Testis (tissue), 3 donors: ENCODE measurements around the gene PEAR1. TPM values are rescaled to one million over a fixed set of nuclear protein-coding genes. Genes with fewer than 3 reads are reported as not detected.

Source experiments
- DNase-seq: peaks from one replicate; pipeline ENCODE4 v3.0.0-alpha.2; 2019
- H3K27ac ChIP-seq, 2 donors: fragments of 200-600 bp; sonication (generic); one replicate each; pipeline ENCODE4 v1.5.1; 2019
- H3K27me3 ChIP-seq: fragments of 200-600 bp; sonication (generic); one replicate; pipeline ENCODE4 v1.5.1; 2019
- H3K36me3 ChIP-seq: fragments of 200-600 bp; sonication (generic); one replicate; pipeline ENCODE4 v1.5.1; 2017; ENCODE audit warnings: low read depth; ENCODE audit errors: missing control alignments
- H3K4me1 ChIP-seq: fragments of 200-600 bp; sonication (generic); one replicate; pipeline ENCODE4 v1.5.1; 2019
- H3K4me3 ChIP-seq, 2 donors: fragments of 200-600 bp; sonication (generic); one replicate each; pipeline ENCODE4 v1.5.1; 2017 to 2019
- H3K9me3 ChIP-seq: fragments of 200-600 bp; sonication (generic); one replicate; pipeline ENCODE4 v1.5.1; 2017
- POLR2A ChIP-seq: fragments of 450-650 bp; IDR thresholded peaks from one replicate; pipeline ENCODE4 v1.6.1; 2017; ENCODE audit warnings: antibody characterized with exemption, mild to moderate bottlenecking, moderate library complexity
- WGBS, 2 donors: methylation state at CpG; one replicate each; pipeline ENCODE4 v1.1.5; 2018; 5-methylcytosine and 5-hydroxymethylcytosine counted together
- intact Hi-C: fragments of 100-400 bp; cut with DNase I; formaldehyde crosslinking; loops from one replicate; pipeline ENCODE4 v1.15.1; 2023; ENCODE audit warnings: low total_unique reads
- polyA plus RNA-seq: library from polyadenylated mRNA; stranded (reverse); fragments of 350-450 nt; fragmentation: Illumina TruSeq; extraction: RNeasy Lipid Tissue Mini Kit (QIAGEN cat#74804); gene quantifications from one replicate; pipeline ENCODE4 v1.2.3, GENCODE V29; 2014; ENCODE audit warnings: low read depth, low replicate concordance; ENCODE audit not compliant: insufficient read depth
- total RNA-seq, 2 donors: library from RNA; depleted of rRNA; stranded (reverse); fragments of >200 nt; gene quantifications; one replicate each; pipeline ENCODE4 v1.2.3, GENCODE V29; 2016
- TF ChIP-seq, protein P1 (sequence below), 3 experiments: fragments of 450-650 bp in 2 of 3; fragments of 200-600 bp in 1 of 3; sonication (generic) in 1 of 3; IDR thresholded peaks; one replicate each; pipeline ENCODE4 v1.5.1; 2016 to 2019; ENCODE audit warnings: antibody characterized with exemption in 3 of 3, mild to moderate bottlenecking in 2 of 3, moderate library complexity in 1 of 3

The PEAR1 gene
- total and polyA plus RNA-seq, 3 donors from 2014 or later: 10.5 to 13.8 (median 13.8) TPM

DNA sequence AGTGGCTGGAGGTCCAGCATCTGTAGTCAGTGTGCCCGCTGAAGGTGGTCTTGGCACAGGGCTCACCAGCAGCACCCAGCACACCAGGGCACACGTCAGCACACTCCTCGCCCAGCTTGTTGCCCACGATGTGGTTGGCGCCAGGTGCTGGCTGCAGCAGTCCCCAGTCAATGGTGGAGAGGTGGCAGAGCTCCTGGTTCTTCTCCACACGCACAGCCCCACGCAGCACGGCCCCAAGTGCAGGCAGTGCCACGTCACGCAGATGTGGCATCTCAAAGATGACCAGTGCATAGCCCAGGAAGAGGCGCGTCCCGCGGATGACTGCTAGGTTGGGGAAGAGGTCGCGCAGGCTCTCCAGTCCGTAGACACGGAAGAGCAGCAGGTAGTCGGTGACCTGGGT is 39.8 kb upstream of the PEAR1 start:
- H3K4me3 ChIP-seq: no peak overlapping the region
- TF ChIP-seq, protein P1, sequence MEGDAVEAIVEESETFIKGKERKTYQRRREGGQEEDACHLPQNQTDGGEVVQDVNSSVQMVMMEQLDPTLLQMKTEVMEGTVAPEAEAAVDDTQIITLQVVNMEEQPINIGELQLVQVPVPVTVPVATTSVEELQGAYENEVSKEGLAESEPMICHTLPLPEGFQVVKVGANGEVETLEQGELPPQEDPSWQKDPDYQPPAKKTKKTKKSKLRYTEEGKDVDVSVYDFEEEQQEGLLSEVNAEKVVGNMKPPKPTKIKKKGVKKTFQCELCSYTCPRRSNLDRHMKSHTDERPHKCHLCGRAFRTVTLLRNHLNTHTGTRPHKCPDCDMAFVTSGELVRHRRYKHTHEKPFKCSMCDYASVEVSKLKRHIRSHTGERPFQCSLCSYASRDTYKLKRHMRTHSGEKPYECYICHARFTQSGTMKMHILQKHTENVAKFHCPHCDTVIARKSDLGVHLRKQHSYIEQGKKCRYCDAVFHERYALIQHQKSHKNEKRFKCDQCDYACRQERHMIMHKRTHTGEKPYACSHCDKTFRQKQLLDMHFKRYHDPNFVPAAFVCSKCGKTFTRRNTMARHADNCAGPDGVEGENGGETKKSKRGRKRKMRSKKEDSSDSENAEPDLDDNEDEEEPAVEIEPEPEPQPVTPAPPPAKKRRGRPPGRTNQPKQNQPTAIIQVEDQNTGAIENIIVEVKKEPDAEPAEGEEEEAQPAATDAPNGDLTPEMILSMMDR (IDR thresholded peaks at IDR 0.05): no peak
- TF ChIP-seq POLR2A: no peak
- no peaks in the 10 kb centered on the region for H3K9me3 ChIP-seq
- intact Hi-C loops: no loop called here
- H3K27ac ChIP-seq: no peak overlapping the region
- 96% methylated on average over 19 of the region's 19 CpGs; no CpG with 5 or more reads in 1 of the 2 donors for WGBS, 2 donors
- no peaks in the 10 kb centered on the region for H3K36me3 ChIP-seq
- no peak for DNase-seq
- no peaks in the 10 kb centered on the region for H3K27me3 ChIP-seq
- peaks cover 16% of the 10 kb centered on the region for H3K4me1 ChIP-seq

DNA sequence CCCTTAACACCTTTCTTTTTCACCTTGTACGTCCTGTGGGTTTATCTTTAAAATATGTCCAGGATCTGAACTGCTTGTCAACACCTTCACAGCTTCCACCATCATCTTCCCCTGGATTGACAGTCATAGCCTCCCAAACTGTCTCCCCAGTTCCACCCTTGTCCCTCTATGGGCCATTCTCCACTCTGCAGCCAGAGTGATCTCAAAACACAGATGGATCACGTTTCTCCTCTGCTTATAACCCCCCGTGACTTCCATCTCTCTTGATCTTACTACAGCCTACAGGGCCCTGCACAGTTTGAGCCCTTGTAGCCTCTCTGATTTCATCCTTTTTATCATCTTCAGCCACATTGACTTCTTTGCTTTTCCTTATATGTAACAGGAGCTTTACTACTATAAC is 38.9 kb upstream of the PEAR1 start:
- 75 to 79% methylated on average over 3 of the region's 3 CpGs for WGBS, 2 donors
- intact Hi-C loops: no loop called here

DNA sequence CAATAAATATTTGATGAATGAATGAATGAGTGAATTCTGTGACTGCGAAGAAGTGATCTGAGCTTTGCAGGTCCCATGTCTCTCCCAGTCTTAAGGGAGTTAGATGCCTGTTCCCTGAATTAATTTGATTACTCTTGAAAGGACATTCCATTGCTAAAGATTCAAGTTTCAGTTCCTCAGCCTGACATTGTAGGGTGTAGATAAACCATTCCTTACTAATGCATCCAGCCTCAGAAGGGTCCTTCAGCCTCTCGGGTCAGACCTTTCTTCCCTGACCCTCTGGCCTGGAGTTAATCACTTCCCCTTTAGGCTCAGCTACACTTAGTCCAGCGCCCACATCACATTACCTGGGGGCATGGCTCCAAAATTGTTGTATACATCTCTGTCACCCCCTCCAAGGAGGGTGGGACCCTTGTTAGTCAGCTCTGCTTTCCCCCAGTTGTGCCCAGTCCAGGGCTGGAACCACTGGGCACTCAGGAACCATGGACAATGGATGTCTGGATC is 37.2 kb upstream of the PEAR1 start:
- intact Hi-C loops: no loop called here
- no peaks in the 10 kb centered on the region for H3K27me3 ChIP-seq

More for the DNA sequence above, 38.9 kb upstream of the PEAR1 start:
- Histone ChIP-seq H3K27me3 (no peaks in the 10 kb centered on the region), H3K36me3 (no peaks in the 10 kb centered on the region), H3K4me3 (no peak overlapping the region), H3K27ac (no peak overlapping the region), H3K4me1 (peaks cover 18% of the 10 kb centered on the region), H3K9me3 (no peaks in the 10 kb centered on the region)
- no peak for DNase-seq
- TF ChIP-seq, protein P1 (IDR thresholded peaks at IDR 0.05): no peak
- no peak for TF ChIP-seq POLR2A

DNA sequence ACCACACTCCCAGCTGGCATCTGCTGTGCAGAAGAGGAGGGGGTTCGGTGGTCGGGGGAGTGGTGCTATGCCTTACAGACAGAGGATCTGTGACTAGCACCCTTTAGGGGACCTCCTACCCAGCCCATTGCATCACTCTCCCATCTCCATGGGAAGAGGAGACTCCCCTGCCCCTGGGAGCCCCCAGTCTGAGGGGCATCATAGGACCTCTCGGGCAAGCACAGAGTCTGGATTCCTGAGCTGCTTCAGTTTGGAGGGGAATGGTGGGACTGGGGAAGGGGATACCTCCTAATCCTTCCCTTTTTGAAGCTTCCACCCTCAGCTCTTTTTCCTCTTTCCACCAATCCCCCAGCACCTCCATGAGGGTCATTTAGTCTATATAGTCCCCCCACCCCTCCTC is 36.0 kb upstream of the PEAR1 start:
- Histone ChIP-seq H3K27me3 (no peaks in the 10 kb centered on the region), H3K9me3 (no peaks in the 10 kb centered on the region), H3K4me3 (no peak overlapping the region), H3K36me3 (no peaks in the 10 kb centered on the region), H3K4me1 (peaks cover 36% of the 10 kb centered on the region), H3K27ac (no peak overlapping the region)
- WGBS, 2 donors: 57 to 78% methylated on average over 1 to 3 of the region's 3 CpGs
- TF ChIP-seq, protein P1 (IDR thresholded peaks at IDR 0.05): no peak
- no peak for TF ChIP-seq POLR2A
- DNase-seq: no peak
- intact Hi-C loops: no loop called here

More for the DNA sequence above, 37.2 kb upstream of the PEAR1 start:
- Histone ChIP-seq H3K4me1 (peaks cover 32% of the 10 kb centered on the region), H3K36me3 (no peaks in the 10 kb centered on the region), H3K4me3 (no peak overlapping the region), H3K9me3 (no peaks in the 10 kb centered on the region), H3K27ac (no peak overlapping the region)
- TF ChIP-seq, protein P1 (IDR thresholded peaks at IDR 0.05): no peak
- no peak for TF ChIP-seq POLR2A
- WGBS, 2 donors: 86 to 90% methylated on average over 3 of the region's 3 CpGs
- DNase-seq: no peak

DNA sequence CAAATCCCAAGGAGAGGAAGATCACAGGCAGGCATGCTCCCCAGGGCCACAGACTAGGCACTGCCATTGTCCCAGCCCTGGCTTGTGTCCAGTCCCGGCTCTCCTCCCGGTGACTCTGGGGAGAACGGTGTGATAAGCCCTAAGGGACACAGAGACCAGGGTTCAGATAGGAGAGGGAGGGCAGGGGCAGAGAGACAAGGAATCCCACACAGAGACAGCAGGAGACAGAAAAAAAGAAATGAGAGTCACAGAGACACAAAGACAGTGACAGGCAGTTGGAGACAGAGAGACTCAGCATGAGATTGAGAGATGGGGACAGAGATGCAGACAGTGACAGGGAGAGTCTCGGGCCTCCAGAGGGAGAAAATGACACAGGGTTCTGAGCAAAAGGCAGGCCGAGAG is 35.0 kb upstream of the PEAR1 start:
- no peaks in the 10 kb centered on the region for H3K27me3 ChIP-seq
- H3K4me1 ChIP-seq: peaks cover 35% of the 10 kb centered on the region
- H3K9me3 ChIP-seq: no peaks in the 10 kb centered on the region
- intact Hi-C loops: no loop called here
- peak overlapping the region in 1 of 2 donors; percentile 45 for H3K4me3 ChIP-seq
- H3K27ac ChIP-seq: no peak overlapping the region
- TF ChIP-seq POLR2A: no peak
- TF ChIP-seq, protein P1 (IDR thresholded peaks at IDR 0.05): no peak
- WGBS, 2 donors: 13 to 25% methylated on average over 5 of the region's 5 CpGs
- peak; percentile 84 for DNase-seq
- H3K36me3 ChIP-seq: no peaks in the 10 kb centered on the region
